ENCODE measurements around the gene APLN. TPM values are rescaled to one million over a fixed set of nuclear protein-coding genes. Genes with fewer than 3 reads are reported as not detected.

The APLN gene
- total RNA-seq, 5 donors from 2014 or later (not counting 1 experiment from before 2014, with no cell fraction given) = 0.06 TPM; not detected in 4

- H3K36me3 Mint-ChIP-seq = no peaks in the 10 kb centered on the region
- no peak overlapping the region for H3K27ac Mint-ChIP-seq
- H3K4me1 Mint-ChIP-seq = peaks cover 7 to 21% (median 16%) of the 10 kb centered on the region in 3 donors
- WGBS (ENCODE audit: insufficient coverage) = 100% methylated on average over 1 of the region's 5 CpGs
- ChIA-PET POLR2A (no interaction called here), CTCF (interaction anchor here in 1 of 2 donors (0.5 to 1.1 kb wide), 2 partner anchors 38 to 588 kb away, joined by 3 to 12 read pairs; no protein-coding TSS in a partner anchor)
- no peak for ATAC-seq (replicated peaks in 1 of 4)
- peaks cover 0 to 13% of the 10 kb centered on the region in 2 donors for H3K27me3 Mint-ChIP-seq
- H3K27me3 ChIP-seq (replicated peaks in 1 of 2; ENCODE audit: control insufficient read depth in 2 of 2, extremely low read depth in 1 of 2, insufficient read depth in 2 of 2, low read length in 1 of 2) = no peaks in the 10 kb centered on the region
- H3K9me3 ChIP-seq = no peaks in the 10 kb centered on the region
- DNase-seq = no peak
- no peak overlapping the region for H3K4me3 Mint-ChIP-seq
- H3K4me1 ChIP-seq (ENCODE audit: control insufficient read depth in 1 of 2, extremely low read depth in 1 of 2, insufficient read depth in 2 of 2, low read length in 2 of 2) = peaks cover under 1 to 9% of the 10 kb centered on the region in 2 experiments
- H3K4me3 ChIP-seq (ENCODE audit: control insufficient read depth in 1 of 2, extremely low read depth in 1 of 2, low read length in 1 of 2) = no peak overlapping the region
- H3K36me3 ChIP-seq (ENCODE audit: control insufficient read depth in 2 of 2, extremely low read depth in 1 of 2, insufficient read depth in 1 of 2, low read length in 1 of 2) = no peaks in the 10 kb centered on the region
- no peak overlapping the region for H3K27ac ChIP-seq (ENCODE audit: low read length)
- no peaks in the 10 kb centered on the region for H3K9me3 Mint-ChIP-seq
Measured at GRCh38 chrX:129599499-129599898, 55.3 kb downstream of the APLN start.

DNA sequence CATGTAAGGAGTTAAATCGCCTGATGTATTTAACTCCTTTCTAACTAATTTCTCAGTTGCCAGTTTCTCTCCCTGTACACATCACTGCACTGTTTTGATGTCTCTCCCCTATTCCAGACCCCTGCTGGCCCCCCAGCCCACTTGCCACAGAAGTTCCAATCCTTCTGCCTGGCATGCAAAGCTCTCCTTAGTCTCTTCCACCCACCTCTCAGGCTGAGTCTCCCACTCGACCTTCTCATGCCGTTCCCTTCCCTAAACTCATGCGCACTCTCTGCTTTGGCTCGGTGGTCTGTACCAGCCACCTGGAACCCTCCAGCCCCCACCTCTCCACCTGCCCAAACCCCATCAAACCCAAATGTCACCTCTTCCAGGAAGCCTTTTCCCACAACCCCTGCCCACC lies 56.9 kb downstream of the APLN start:
- no peak for DNase-seq

GRCh38 chrX:129596077-129596476 lies 58.7 kb downstream of the APLN start:
- H3K27me3 Mint-ChIP-seq = peaks cover 0 to 9% of the 10 kb centered on the region in 2 donors
- Histone ChIP-seq H3K9me3 (no peaks in the 10 kb centered on the region), H3K36me3 (ENCODE audit: control insufficient read depth in 2 of 2, extremely low read depth in 1 of 2, insufficient read depth in 1 of 2, low read length in 1 of 2) (no peaks in the 10 kb centered on the region), H3K4me1 (ENCODE audit: control insufficient read depth in 1 of 2, extremely low read depth in 1 of 2, insufficient read depth in 2 of 2, low read length in 2 of 2) (no peaks in the 10 kb centered on the region), H3K27ac (ENCODE audit: low read length) (no peak overlapping the region), H3K4me3 (ENCODE audit: control insufficient read depth in 1 of 2, extremely low read depth in 1 of 2, low read length in 1 of 2) (no peak overlapping the region), H3K27me3 (replicated peaks in 1 of 2; ENCODE audit: control insufficient read depth in 2 of 2, extremely low read depth in 1 of 2, insufficient read depth in 2 of 2, low read length in 1 of 2) (no peaks in the 10 kb centered on the region)
- H3K4me1 Mint-ChIP-seq = peaks cover 0 to under 1% (median 0%) of the 10 kb centered on the region in 3 donors
- ChIA-PET CTCF (interaction anchor here in 1 of 2 donors (0.6 to 0.7 kb wide), 2 partner anchors 34 to 441 kb away, joined by 3 to 10 read pairs; no protein-coding TSS in a partner anchor), POLR2A (no interaction called here)
- no peak overlapping the region for H3K4me3 Mint-ChIP-seq
- ATAC-seq (replicated peaks in 1 of 4) = no peak
- no peaks in the 10 kb centered on the region for H3K9me3 Mint-ChIP-seq
- H3K36me3 Mint-ChIP-seq = no peaks in the 10 kb centered on the region
- DNase-seq = no peak
- 100% methylated on average over 1 of the region's 5 CpGs for WGBS (ENCODE audit: insufficient coverage)
- H3K27ac Mint-ChIP-seq = no peak overlapping the region

More for the DNA sequence above, 56.9 kb downstream of the APLN start:
- H3K4me1 ChIP-seq (ENCODE audit: control insufficient read depth in 1 of 2, extremely low read depth in 1 of 2, insufficient read depth in 2 of 2, low read length in 2 of 2) = no peaks in the 10 kb centered on the region
- H3K27me3 Mint-ChIP-seq = peaks cover 0 to 13% of the 10 kb centered on the region in 2 donors
- H3K4me1 Mint-ChIP-seq = peaks cover 0 to 11% (median 6%) of the 10 kb centered on the region in 3 donors
- ChIA-PET POLR2A (no interaction called here), CTCF (interaction anchor here in 1 of 2 donors (1.0 kb wide), 1 partner anchor 463 kb away, joined by 3 read pairs; no protein-coding TSS in a partner anchor)
- no peak for ATAC-seq (replicated peaks in 1 of 4)
- no peak overlapping the region for H3K27ac ChIP-seq (ENCODE audit: low read length)
- no peaks in the 10 kb centered on the region for H3K36me3 Mint-ChIP-seq
- no peaks in the 10 kb centered on the region for H3K9me3 ChIP-seq
- H3K36me3 ChIP-seq (ENCODE audit: control insufficient read depth in 2 of 2, extremely low read depth in 1 of 2, insufficient read depth in 1 of 2, low read length in 1 of 2) = no peaks in the 10 kb centered on the region
- H3K9me3 Mint-ChIP-seq = no peaks in the 10 kb centered on the region
- H3K27ac Mint-ChIP-seq = no peak overlapping the region
- H3K4me3 ChIP-seq (ENCODE audit: control insufficient read depth in 1 of 2, extremely low read depth in 1 of 2, low read length in 1 of 2) = no peak overlapping the region
- WGBS (ENCODE audit: insufficient coverage) = 83% methylated on average over 1 of the region's 5 CpGs
- no peaks in the 10 kb centered on the region for H3K27me3 ChIP-seq (replicated peaks in 1 of 2; ENCODE audit: control insufficient read depth in 2 of 2, extremely low read depth in 1 of 2, insufficient read depth in 2 of 2, low read length in 1 of 2)
- no peak overlapping the region for H3K4me3 Mint-ChIP-seq

Other genes with a start within 250 kb of the APLN start
- 1 to 10 TPM in 2 of 5 donors, under 1 TPM in 3; 0.62 to 1.4 (median 0.98) TPM for gene SMARCA1, start 131.5 kb downstream of the APLN start, total RNA-seq
- 1 to 10 TPM; 2.2 to 4.6 (median 3.0) TPM for gene OCRL, start 114.7 kb downstream of the APLN start, total RNA-seq
- gene XPNPEP2, start 84.0 kb upstream of the APLN start, total RNA-seq = under 1 TPM in 4 of 5 donors, not detected in 1; 0.20 to 0.84 (median 0.37) TPM
- 100 to 1,000 TPM; 102 to 163 (median 142) TPM for gene SASH3, start 125.0 kb upstream of the APLN start, total RNA-seq
- gene ZDHHC9, start 188.9 kb upstream of the APLN start, total RNA-seq = 1 to 10 TPM; 3.3 to 7.9 (median 7.3) TPM